Measurements from ENCODE around the gene MEGF9. TPM values are rescaled to one million over a fixed set of nuclear protein-coding genes. Genes with fewer than 3 reads are reported as not detected.
"Not testable (repeated sequence)": the region's sequence is repeated elsewhere in the genome, so short reads cannot be mapped to it uniquely, and the experiment has no call there.

Gene MEGF9
- total and polyA plus RNA-seq, 4 donors = 29.0 to 61.0 (median 42.8) TPM

DNA sequence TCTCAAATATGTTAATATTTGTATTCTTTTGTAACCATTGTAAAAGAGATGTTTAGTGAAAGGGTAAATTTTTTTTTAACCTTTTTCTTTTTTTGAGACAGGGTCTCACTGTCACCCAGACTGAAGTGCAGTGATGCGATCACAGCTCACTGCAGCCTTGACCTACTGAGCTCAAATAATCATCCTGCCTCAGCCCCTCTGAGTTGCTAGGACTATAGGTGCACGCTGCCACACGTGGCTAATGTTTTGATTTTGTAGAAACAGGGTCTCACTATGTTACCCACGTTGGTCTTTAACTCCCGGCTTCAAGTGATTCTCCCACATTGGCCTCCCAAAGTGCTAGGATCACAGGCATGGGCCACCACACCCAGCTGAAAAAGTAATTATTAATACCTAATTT is 76.4 kb downstream of the MEGF9 start:
- Histone ChIP-seq H3K36me3 (ENCODE audit: control insufficient read depth, insufficient read depth, low read length) (peaks cover 3% of the 10 kb centered on the region), H3K4me3 (ENCODE audit: low read depth, low read length) (no peak overlapping the region), H3K9me3 (ENCODE audit: control insufficient read depth, insufficient read depth, low read length) (peaks cover 4% of the 10 kb centered on the region), H3K4me1 (ENCODE audit: control insufficient read depth, insufficient read depth, low read length) (no peaks in the 10 kb centered on the region), H3K27ac (ENCODE audit: low read depth, low read length) (no peak overlapping the region), H3K27me3 (ENCODE audit: control insufficient read depth, insufficient read depth, low read length) (no peaks in the 10 kb centered on the region)
- WGBS (ENCODE audit: insufficient coverage) = 92% methylated on average over 2 of the region's 5 CpGs
- no peak for DNase-seq (ENCODE audit: low read depth in 4 of 6, low spot score in 6 of 6)

GRCh38 chr9:120636194-120636957 is 77.9 kb downstream of the MEGF9 start:
- WGBS (ENCODE audit: insufficient coverage) = 96% methylated on average over 11 of the region's 25 CpGs
- peaks cover 5% of the 10 kb centered on the region for H3K9me3 ChIP-seq (ENCODE audit: control insufficient read depth, insufficient read depth, low read length)

DNA sequence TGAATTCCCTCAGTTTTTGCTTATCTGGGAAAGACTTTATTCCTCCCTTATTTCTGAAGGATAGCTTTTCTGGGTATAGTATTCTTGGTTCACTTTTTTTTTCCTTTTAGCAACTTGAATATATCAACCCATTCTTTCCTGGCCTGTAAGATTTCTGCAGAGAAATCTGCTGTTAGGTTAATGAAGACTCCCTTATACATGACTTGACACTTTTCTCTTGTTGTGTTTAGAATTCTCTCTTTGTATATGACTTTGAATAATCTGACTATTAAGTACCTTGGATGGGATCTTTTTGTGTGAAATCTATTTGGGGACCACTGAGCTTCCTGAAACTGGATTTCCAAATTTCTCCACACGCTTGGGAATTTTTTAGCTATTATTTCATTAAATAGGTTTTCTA is 79.3 kb downstream of the MEGF9 start:
- Histone ChIP-seq H3K27ac (ENCODE audit: low read depth, low read length) (no peak overlapping the region), H3K4me3 (ENCODE audit: low read depth, low read length) (no peak overlapping the region), H3K36me3 (ENCODE audit: control insufficient read depth, insufficient read depth, low read length) (peaks cover 3% of the 10 kb centered on the region), H3K27me3 (ENCODE audit: control insufficient read depth, insufficient read depth, low read length) (no peaks in the 10 kb centered on the region), H3K9me3 (ENCODE audit: control insufficient read depth, insufficient read depth, low read length) (peaks cover 5% of the 10 kb centered on the region), H3K4me1 (ENCODE audit: control insufficient read depth, insufficient read depth, low read length) (no peaks in the 10 kb centered on the region)
- no peak for DNase-seq (ENCODE audit: low read depth in 4 of 6, low spot score in 6 of 6)
- no CpG with 5 or more reads among the region's 1 CpG for WGBS (ENCODE audit: insufficient coverage)

More at GRCh38 chr9:120636194-120636957, 77.9 kb downstream of the MEGF9 start:
- DNase-seq (ENCODE audit: low read depth in 4 of 6, low spot score in 6 of 6) = no peak
- no peaks in the 10 kb centered on the region for H3K4me1 ChIP-seq (ENCODE audit: control insufficient read depth, insufficient read depth, low read length)
- H3K36me3 ChIP-seq (ENCODE audit: control insufficient read depth, insufficient read depth, low read length) = peaks cover 3% of the 10 kb centered on the region
- no peaks in the 10 kb centered on the region for H3K27me3 ChIP-seq (ENCODE audit: control insufficient read depth, insufficient read depth, low read length)
- H3K4me3 ChIP-seq (ENCODE audit: low read depth, low read length) = no peak overlapping the region
- no peak overlapping the region for H3K27ac ChIP-seq (ENCODE audit: low read depth, low read length)

GRCh38 chr9:120630333-120630732 is 83.9 kb downstream of the MEGF9 start:
- H3K27me3 ChIP-seq (ENCODE audit: control insufficient read depth, insufficient read depth, low read length) = no peaks in the 10 kb centered on the region
- H3K4me1 ChIP-seq (ENCODE audit: control insufficient read depth, insufficient read depth, low read length) = peaks cover 11% of the 10 kb centered on the region
- peaks cover 1% of the 10 kb centered on the region for H3K9me3 ChIP-seq (ENCODE audit: control insufficient read depth, insufficient read depth, low read length)
- H3K36me3 ChIP-seq (ENCODE audit: control insufficient read depth, insufficient read depth, low read length) = no peaks in the 10 kb centered on the region
- DNase-seq (ENCODE audit: low read depth in 4 of 6, low spot score in 6 of 6) = no peak
- no peak overlapping the region for H3K27ac ChIP-seq (ENCODE audit: low read depth, low read length)
- no peak overlapping the region for H3K4me3 ChIP-seq (ENCODE audit: low read depth, low read length)

DNA sequence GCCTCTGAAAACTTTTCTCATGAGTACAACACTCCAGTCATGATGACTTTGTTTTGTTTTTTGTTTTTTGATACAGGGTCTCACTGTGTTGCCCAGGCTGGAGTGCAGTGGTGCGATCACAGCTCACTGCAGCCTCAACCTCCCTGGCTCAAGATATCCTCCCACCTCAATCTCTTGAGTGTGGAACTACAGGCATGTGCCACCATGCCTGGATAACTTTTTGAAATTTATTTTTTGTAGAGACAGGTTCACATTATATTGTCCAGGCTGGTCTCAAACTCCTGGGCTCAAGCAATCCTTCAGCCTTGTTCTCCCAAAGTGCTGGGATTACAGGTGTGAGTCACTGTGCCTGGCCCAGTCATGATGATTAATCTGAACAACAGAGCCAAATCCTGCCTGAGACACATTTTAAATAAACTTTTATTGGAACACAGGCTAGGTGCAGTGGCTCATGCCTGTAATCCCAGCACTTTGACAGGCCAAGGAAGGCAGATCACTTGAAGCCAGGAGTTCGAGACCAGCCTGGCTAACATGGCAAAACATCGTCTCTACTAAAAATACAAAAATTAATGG is 85.3 kb downstream of the MEGF9 start:
- not testable (repeated sequence) for H3K36me3 ChIP-seq (ENCODE audit: control insufficient read depth, insufficient read depth, low read length); DNase-seq (ENCODE audit: low read depth in 4 of 6, low spot score in 6 of 6); H3K9me3 ChIP-seq (ENCODE audit: control insufficient read depth, insufficient read depth, low read length); H3K27me3 ChIP-seq (ENCODE audit: control insufficient read depth, insufficient read depth, low read length); H3K4me3 ChIP-seq (ENCODE audit: low read depth, low read length)
- Histone ChIP-seq H3K27ac (ENCODE audit: low read depth, low read length) (peak overlapping the region; percentile 67), H3K4me1 (ENCODE audit: control insufficient read depth, insufficient read depth, low read length) (peaks cover 11% of the 10 kb centered on the region)
- 100% methylated on average over 2 of the region's 3 CpGs for WGBS (ENCODE audit: insufficient coverage)

- peaks cover 1% of the 10 kb centered on the region for H3K9me3 ChIP-seq (ENCODE audit: control insufficient read depth, insufficient read depth, low read length)
- H3K4me3 ChIP-seq (ENCODE audit: low read depth, low read length) = no peak overlapping the region
- H3K27ac ChIP-seq (ENCODE audit: low read depth, low read length) = peak overlapping the region; percentile 67
- H3K36me3 ChIP-seq (ENCODE audit: control insufficient read depth, insufficient read depth, low read length) = no peaks in the 10 kb centered on the region
- DNase-seq (ENCODE audit: low read depth in 4 of 6, low spot score in 6 of 6) = no peak
- H3K27me3 ChIP-seq (ENCODE audit: control insufficient read depth, insufficient read depth, low read length) = no peaks in the 10 kb centered on the region
- peaks cover 11% of the 10 kb centered on the region for H3K4me1 ChIP-seq (ENCODE audit: control insufficient read depth, insufficient read depth, low read length)
- no CpG with 5 or more reads among the region's 4 CpGs for WGBS (ENCODE audit: insufficient coverage)
Observed at GRCh38 chr9:120628207-120628924, 85.9 kb downstream of the MEGF9 start.

GRCh38 chr9:120627073-120627472 is 87.2 kb downstream of the MEGF9 start:
- DNase-seq (ENCODE audit: low read depth in 4 of 6, low spot score in 6 of 6) = no peak
- Histone ChIP-seq H3K27ac (ENCODE audit: low read depth, low read length) (peak overlapping the region; percentile 22), H3K9me3 (ENCODE audit: control insufficient read depth, insufficient read depth, low read length) (no peaks in the 10 kb centered on the region), H3K27me3 (ENCODE audit: control insufficient read depth, insufficient read depth, low read length) (no peaks in the 10 kb centered on the region), H3K36me3 (ENCODE audit: control insufficient read depth, insufficient read depth, low read length) (no peaks in the 10 kb centered on the region), H3K4me3 (ENCODE audit: low read depth, low read length) (no peak overlapping the region), H3K4me1 (ENCODE audit: control insufficient read depth, insufficient read depth, low read length) (peaks cover 11% of the 10 kb centered on the region)
- no CpG with 5 or more reads among the region's 2 CpGs for WGBS (ENCODE audit: insufficient coverage)

- H3K27me3 ChIP-seq (ENCODE audit: control insufficient read depth, insufficient read depth, low read length) = no peaks in the 10 kb centered on the region
- no CpG with 5 or more reads among the region's 1 CpG for WGBS (ENCODE audit: insufficient coverage)
- H3K4me1 ChIP-seq (ENCODE audit: control insufficient read depth, insufficient read depth, low read length) = peaks cover 11% of the 10 kb centered on the region
- H3K27ac ChIP-seq (ENCODE audit: low read depth, low read length) = peak overlapping the region; percentile 50
- DNase-seq (ENCODE audit: low read depth in 4 of 6, low spot score in 6 of 6) = no peak
- H3K4me3 ChIP-seq (ENCODE audit: low read depth, low read length) = no peak overlapping the region
- no peaks in the 10 kb centered on the region for H3K9me3 ChIP-seq (ENCODE audit: control insufficient read depth, insufficient read depth, low read length)
- H3K36me3 ChIP-seq (ENCODE audit: control insufficient read depth, insufficient read depth, low read length) = no peaks in the 10 kb centered on the region
Observed at GRCh38 chr9:120626512-120626911, 87.8 kb downstream of the MEGF9 start.

DNA sequence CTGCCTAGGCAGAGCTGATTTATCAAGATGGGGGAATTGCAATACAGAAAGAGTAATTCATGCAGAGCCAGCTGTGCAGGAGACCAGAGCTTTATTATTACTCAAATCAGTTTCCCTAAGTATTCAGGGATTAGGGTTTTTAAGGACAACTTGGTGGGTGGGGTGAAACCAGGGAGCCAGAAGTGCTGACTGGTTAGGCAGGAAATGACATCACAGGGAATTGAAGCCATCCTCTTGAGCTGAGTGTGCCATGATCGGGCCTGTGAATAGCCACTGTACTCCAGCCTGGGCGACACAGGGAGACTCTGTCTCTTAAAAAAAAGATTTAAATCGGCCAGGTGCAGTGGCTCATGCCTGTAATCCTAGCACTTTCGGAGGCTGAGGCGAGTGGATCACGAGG is 89.0 kb downstream of the MEGF9 start:
- Histone ChIP-seq H3K4me1 (ENCODE audit: control insufficient read depth, insufficient read depth, low read length) (peaks cover 11% of the 10 kb centered on the region), H3K27ac (ENCODE audit: low read depth, low read length) (peak overlapping the region; percentile 4), H3K27me3 (ENCODE audit: control insufficient read depth, insufficient read depth, low read length) (no peaks in the 10 kb centered on the region), H3K9me3 (ENCODE audit: control insufficient read depth, insufficient read depth, low read length) (no peaks in the 10 kb centered on the region), H3K4me3 (ENCODE audit: low read depth, low read length) (no peak overlapping the region), H3K36me3 (ENCODE audit: control insufficient read depth, insufficient read depth, low read length) (no peaks in the 10 kb centered on the region)
- DNase-seq (ENCODE audit: low read depth in 4 of 6, low spot score in 6 of 6) = no peak
- WGBS (ENCODE audit: insufficient coverage) = 84% methylated on average over 6 of the region's 6 CpGs

Measured in spinal cord (tissue), 10 donors.